GM20431 (cell line): Measurements from ENCODE around the gene REEP6.
"Not testable (repeated sequence)": the region's sequence is repeated elsewhere in the genome, so short reads cannot be mapped to it uniquely, and the experiment has no call there.

Experiments
- in situ Hi-C: fragments of 300-500 bp; cut with MseI, MboI; formaldehyde crosslinking; loops from one replicate; pipeline ENCODE4 v1.15.0; 2020; ENCODE audit warnings: low sequenced_read_pairs; ENCODE audit not compliant: unreplicated experiment

REEP6 gene

GRCh38 chr19:1505012-1505411 lies 14.0 kb downstream of the REEP6 start:
- in situ Hi-C loops = no loop called here

GRCh38 chr19:1505991-1506881 lies 15.3 kb downstream of the REEP6 start:
- in situ Hi-C loops = no loop called here

DNA sequence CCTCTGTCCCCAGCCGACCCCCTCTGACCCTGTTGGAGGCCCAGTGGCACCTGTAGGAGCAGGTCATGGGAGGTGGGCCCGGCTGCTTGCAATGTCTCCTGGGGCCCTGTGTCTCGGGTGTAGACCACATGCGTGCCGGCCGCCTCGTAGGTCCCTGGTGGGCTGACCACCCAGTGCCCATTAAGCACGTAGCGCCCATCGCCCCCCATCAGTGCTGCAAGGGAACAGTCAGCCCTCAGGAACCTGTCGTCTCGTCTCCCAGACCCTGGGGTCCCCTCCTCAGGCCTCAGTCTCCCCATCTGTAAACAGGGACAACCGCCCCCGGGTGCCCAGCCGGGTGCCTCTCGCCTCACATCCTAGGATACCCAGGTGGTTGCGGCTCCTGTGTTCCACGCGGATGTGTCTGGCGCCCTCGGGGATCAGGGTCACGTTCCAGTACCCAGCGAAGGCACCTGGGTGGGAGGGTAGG lies 16.2 kb downstream of the REEP6 start:
- in situ Hi-C loops = no loop called here

DNA sequence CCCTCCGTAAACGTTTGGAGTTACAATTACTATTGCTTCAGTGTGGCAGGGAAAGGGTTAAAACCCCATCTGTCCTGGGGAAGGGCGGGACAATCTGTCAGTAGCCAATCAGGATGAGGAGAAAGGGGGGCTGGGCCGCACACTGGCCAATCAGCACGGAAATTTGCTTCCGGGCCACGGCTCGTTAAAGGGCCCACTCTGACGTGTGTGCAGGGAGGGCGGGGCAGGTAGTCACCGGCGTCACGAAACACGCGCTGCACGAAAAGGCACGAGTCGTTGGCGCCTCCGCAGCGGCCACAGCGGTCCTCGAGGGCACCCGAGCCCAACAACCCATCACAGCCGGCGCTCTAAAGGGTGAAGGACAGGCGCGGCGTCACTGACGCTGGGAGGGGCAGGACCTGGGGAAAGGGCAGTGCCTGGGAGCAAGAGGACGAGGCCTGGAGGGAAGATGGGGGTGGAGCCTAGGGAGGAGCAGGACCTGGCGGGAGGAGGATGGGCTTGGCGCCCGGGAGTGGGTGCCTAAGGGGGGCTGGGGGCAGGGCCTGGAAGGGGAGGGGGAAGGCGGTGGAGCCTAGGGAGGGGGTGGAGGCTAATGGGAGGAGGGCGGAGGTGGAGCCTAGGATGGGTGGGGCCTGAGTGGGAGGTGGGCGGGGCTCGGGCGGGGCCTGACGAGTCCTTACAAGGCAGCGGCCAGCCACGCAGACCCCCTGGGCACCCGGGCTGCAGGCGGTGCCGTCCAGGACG lies 17.0 kb downstream of the REEP6 start:
- in situ Hi-C loops = no loop called here

DNA sequence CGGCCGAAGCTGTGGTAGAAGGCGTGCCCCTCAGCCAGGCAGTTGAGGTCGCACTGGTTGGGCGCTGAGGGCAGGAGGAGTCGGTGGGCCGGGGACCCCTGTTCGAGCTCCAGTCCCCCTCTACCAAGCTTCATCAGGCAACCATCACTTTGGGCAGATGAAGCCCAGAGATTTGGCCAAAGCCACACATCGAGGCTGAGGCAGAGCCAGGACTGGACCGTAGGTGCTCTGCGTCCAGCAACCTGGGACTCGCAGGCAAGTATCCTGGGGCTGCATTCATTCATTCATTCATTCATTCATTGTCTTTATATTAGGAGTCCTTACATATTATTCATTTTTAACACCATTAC lies 17.5 kb downstream of the REEP6 start:
- in situ Hi-C loops = no loop called here

DNA sequence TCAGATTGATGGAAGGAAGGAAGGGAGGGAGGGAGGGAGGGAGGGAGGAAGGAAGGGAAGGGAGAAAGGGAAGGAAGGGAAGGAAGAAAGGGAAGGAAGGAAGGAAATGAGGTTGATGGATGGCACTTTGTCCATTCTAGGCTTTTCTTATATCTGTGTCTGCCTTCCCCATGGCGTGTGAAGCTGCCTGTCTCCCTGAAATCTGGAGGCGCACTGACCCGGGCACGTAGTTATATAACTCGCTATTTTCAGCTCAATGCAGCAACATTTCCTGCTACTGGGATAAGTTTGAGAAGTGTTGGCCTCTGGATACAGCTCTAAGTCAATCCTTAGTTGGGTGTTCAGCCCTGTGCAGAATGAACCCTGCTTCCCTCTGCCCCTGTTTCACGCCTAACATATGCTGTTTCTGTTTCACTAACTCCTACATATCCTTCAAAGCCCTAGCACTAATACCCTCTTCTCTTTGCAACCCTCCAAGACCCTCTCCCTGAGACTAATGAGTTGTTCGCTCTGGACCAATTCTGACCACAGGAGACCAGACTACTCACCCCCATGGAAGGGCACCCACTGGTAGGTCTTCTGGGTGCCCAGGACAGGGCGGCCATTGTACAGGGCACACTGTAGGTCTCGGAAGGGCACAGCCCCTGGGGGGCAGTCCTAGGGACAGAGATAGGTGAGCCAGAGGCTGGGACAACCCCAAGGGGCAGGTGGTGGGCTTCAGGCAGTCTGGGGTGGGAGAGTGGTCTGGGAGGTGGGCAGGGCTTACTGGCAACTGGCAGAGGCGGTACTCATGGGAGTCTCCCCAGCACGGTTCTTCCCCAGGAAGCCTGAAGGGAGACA lies 18.8 kb downstream of the REEP6 start:
- in situ Hi-C loops = no loop called here

DNA sequence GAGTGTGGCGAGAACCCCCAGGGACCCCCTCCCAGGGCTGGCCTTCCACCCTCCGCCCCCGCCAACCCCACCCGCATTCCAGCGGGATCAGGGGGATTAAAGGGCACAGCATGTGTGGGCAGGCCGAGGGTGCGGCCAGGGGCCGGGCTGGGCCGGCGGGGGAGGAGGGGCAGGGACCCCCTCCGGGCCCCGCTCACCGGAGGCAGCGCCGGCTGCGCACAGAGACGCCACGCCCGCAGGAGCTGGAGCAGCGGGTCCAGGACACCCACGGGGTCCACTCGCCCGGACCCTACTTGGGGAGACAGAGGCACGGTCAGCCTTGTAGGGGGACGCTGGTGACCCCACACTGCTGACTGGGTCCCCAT lies 19.4 kb downstream of the REEP6 start:
- in situ Hi-C loops = no loop called here

DNA sequence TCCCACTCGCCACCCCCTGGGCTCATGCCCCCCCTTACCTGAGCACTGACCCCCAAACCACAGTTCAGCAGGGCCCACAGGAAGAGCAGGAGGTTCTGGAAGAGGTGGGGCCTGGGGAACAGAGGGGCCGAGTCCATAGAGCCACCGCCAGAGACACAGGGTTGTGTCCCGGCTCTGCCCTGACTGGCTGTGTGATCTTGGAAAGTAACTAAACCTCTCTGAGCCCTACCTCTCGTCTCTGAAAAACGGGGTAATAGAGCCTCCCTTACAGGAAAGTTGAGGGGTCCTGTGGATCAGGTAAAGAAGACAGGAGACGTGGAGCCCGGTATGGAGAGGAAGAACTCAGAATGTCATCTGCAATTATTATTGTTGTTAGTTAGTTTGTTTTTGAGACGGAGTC lies 19.8 kb downstream of the REEP6 start:
- in situ Hi-C loops = no loop called here

GRCh38 chr19:1511318-1512317 lies 20.6 kb downstream of the REEP6 start:
- in situ Hi-C loops = no loop called here

DNA sequence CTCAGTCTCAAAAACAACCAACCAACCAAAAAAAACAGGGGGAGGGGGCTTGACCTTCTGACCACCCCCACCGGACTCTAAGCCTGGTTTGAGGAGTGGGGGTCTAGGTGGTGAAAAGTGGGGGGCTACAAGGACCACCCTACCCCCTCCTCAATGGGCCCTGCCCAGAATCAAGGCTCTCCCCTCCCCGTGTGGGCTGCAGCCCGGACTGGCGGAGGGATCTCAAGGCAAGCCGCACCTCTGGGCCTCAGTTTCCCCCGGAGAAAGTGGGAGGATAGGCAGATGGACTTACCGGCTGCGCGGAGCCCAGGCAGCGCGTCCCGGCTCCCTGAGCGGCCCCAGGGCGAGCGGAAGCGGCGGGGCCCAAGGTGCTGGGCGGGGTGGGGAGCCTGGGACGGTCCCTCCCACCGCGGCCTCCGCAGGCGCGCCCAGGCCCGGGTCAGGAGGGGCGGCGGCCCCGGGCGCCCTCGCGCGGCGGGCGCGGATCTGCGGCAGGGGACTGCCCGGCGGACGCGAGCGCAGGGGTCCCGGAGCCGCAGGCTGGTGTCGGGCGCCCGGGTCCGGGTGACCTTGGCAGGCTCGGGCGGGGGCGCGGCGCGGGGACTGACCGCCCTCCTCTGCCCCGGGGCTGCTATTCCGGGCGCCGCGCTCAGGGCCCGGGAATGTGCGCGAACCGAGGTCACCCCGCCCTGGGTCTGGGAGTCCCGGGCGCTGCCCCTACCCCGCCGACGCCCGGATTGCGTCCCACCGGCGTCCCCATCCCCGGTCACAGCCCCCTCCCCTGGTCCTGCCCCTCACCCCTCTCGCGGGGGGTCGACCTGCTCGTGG lies 21.9 kb downstream of the REEP6 start, which contains the start of gene ADAMTSL5:
TSS of gene ADAMTSL5 (minus strand) at position 349 of the 828 bp plus-strand sequence. CDS start 2,076 bp downstream, outside the sequence.
- in situ Hi-C loops = no loop called here

- in situ Hi-C loops = no loop called here
Measured at GRCh38 chr19:1513499-1514294, 22.7 kb downstream of the REEP6 start.

DNA sequence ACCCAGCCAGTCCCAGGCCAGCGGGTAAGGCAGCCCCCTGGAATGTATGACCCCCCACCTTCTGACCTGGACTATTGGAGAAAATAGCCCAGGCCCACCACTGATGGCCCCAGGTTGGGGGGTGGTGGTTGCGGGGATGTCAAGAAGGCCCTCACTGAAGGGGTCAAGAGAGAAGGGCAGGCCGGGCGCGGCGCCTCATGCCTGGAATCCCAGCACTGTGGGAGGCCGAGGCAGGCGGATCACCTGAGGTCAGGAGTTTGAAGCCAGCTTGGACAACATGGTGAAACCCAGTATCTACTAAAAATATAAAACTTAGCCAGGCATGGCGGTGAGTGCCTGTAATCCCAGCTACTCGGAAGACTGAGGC lies 23.3 kb downstream of the REEP6 start:
- in situ Hi-C loops = no loop called here

- in situ Hi-C loops = no loop called here
Measured at GRCh38 chr19:1514986-1515721, 24.2 kb downstream of the REEP6 start.

- in situ Hi-C loops = no loop called here
Measured at GRCh38 chr19:1516395-1516753, 25.4 kb downstream of the REEP6 start.

- in situ Hi-C loops = no loop called here
Measured at GRCh38 chr19:1518471-1518870, 27.5 kb downstream of the REEP6 start.

- in situ Hi-C loops = not testable (repeated sequence)
Measured at GRCh38 chr19:1519802-1520201, 28.8 kb downstream of the REEP6 start.

DNA sequence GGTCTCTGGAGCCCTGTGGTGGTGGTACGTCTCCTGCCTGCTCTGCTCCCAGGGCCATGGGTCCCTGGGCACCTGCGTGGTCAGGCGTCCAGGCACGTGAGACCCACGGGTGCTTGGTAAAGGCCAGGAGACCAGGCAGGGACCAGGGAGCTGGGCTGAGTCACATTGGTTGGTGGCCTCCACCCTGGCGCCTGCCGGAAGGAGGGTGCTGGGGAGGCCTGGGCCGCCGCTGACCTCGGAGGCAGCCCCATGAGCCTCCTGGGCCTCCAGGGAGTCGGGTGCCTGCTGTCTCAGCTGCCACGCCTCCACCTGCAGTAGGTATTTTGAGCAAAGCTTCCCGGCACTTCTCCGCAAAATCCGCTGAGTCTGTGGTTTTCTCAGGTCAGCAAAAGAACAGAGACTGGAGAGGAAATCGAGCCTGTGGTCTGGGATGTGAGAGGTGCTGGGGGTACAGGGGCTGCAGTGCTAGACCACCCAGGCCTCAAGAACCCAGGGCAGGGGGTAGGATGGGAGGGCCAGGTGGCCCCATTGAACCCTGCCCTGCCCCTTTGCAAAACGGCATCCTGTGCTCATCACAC lies 29.3 kb downstream of the REEP6 start:
- in situ Hi-C loops = no loop called here
